ENCODE measurements around the gene GABARAPL2.
"Not testable (repeated sequence)": the region's sequence is repeated elsewhere in the genome, so short reads cannot be mapped to it uniquely, and the experiment has no call there.

The GABARAPL2 gene

DNA sequence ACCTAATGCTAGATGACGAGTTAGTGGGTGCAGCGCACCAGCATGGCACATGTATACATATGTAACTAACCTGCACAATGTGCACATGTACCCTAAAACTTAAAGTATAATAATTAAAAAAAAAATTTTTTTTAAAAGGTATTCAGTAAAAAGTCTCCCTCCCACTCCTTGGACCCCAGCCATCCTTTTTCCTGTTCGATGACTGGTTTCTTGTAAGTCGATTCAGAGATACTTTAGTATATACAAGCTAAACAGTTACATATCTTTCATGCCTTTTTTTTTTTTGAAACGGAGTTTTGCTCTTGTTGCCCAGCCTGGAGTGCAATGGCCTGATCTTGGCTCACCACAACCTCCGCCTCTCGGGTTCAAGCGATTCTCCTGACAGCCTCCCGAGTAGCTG lies 25.7 kb downstream of the GABARAPL2 start:
- DNase-seq (ENCODE audit: low spot score), result not testable (repeated sequence)

DNA sequence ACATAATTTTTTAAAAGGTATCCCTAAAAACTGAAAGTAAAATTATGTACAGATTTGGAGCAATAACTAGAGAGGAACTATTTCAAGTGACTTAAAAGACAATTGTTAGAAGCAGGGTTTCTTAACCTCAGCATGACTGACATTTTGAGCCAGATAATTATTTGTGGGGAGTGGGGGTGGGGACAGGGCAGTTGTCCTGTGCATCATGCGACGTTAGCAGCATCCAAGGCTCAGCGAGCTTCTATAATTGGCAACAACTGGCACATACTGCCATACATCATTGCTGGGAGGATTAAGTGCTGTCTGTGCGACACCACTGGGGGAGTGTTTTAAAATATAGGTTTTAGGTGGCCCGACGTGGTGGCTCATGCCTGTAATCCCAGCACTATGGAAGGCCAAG lies 27.1 kb downstream of the GABARAPL2 start:
- DNase-seq (ENCODE audit: low spot score), result no peak

DNA sequence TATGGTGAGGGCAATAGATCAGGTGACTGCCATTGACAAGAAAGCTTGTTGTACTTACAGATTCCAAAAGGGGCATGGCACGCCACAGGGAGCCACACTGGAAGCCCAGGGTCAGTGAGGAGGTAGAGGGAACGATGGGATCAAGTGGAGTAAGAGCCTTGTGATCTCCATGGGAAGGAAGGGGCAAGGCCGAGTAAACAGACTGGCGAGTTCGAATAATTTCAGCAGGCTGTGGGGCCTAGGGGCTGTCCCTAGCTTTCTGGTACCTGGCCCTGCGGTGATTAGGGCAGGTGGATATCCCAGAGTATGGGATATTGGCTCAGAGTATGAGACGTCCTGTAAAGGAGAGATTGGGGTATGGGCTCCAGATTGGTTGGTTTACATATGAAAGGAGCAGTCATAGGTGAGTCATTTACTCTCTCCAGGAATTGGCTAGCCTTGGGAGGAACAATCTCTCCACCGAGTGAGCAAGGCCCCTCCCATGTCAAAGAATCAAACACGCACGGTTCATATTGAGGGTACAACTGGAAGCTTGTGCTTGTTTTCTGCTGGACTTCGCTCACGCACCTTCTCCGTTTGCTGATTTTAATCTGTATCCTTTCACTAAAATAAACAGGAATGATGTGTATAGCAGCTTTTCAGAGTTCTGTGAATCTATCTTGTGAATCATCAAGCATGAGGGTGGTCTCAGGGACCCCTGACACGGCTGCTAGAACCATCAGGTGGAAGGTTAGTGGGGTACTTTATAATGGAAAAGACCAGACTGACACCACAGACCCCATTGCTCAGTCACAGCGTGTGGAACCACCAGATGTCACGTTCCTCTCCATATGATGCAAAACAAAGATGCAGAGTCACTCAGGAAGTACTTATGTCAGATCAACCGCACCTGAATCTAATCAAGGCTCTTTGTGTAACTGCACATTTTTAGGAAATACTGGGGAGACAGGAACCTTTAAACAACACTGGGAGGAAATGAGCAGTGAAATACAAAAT lies 27.9 kb downstream of the GABARAPL2 start:
- DNase-seq (ENCODE audit: low spot score), result no peak

DNA sequence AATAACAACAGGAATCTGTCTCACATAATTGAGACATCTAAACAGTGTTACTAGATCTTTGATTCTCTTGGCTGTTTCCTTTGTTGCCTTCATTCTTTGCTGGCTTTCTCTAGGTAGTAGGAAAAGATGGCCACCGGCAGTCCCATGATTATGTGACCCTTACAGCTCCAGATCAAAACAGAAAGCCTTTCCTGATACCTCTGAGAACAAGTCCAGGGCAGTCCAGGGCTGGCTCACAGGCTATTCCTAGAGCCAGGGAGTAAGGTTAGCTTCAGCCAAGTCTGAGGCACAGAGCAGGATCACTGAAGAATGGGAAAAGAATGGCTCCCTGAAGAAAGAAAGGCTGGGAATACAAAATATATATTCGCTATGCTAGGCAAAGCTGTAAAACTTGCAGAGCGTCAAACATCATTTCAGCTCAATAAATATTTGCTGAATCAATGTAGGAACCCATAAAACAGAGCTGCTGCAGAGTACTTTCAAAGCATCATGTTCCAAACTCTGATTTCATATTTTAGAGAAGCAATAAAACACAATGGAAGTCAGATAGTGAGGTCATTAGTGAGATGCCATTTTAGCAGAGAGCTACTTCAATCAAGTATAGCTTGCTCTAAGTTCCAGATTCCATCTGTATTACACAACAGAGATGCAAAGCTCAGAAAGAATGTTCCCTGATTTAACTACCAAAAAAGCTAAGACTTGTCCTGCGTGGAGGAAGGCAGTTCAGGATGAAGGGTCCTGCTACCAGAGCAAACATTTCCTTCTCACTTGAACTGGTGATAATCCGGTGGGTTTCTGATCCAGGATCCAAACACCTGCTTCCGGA lies 33.5 kb downstream of the GABARAPL2 start:
- no peak for DNase-seq (ENCODE audit: low spot score)

DNA sequence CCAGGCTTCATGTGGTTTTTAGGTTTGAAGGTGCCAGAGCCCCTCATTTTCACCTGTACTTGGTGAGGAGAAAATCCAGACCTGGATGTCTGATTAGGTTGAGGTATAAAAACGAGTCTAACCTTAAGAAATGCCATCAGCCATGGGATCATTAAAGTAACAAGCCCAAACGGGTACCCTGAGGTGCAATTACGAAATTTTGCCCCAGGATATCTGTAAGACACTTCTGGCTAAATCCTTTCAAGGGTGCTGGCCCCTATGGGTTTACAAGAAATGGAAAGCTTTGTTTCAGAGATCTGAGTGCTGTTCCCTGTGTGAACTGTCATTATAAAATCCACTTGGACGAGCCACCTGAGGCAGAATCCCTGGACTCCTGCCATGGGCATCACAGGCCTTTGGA lies 37.1 kb downstream of the GABARAPL2 start:
- no peak for DNase-seq (ENCODE audit: low spot score)

DNA sequence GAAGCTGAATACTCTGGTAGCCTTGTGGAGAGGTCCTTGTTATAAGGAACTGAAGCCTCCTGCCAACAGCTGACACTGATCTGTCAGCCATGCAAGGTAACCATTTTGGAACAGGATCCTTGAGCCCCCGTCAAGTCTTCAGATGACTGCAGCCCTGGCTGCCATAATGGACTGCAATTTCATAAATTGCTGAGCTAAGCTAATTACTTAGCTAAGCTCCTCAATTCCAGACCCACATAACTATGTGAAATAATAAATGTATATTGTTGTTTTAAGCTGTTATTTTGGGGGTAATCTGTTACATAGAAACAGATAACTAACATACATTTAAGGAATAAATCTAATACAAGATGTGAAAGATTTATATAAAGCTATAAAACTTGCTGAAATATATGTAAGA lies 40.3 kb downstream of the GABARAPL2 start:
- DNase-seq (ENCODE audit: low spot score), result no peak

DNA sequence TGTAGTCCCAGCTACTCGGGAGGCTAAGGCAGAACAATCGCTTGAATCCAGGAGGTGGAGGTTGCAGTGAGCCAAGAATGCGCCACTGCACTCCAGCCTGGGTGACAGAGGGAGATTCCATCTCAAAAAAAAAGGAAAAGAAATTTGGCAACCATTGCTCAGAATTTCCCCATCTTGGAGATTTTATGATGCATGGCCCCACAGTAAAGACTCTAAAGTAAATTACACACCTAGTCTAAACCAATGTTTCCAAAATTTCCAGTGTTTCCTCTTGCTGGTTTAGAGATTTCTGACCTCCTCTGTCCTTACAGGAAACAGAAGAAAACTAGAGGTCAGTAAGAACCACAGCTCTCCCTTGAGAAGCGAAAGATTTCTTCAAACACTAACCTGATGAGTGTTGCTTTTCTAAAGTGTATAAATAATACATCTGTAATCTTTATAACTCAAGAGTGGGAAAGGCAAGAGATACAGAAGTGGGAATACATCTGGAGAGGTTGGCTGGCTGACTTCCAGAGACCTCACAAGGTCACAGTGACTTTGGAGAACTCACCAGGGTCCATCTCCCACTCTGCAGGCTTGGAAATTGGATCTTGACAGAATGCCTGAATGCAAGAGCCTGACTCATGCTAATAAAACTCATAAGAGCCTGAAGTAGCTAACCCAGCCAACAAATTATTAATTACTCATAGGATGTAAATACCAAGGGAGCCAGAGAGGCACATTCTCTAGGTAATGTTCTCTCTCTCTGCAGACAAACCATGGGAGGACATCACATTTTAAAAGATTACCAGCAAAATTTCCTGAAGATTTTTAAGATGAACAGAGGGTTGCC lies 48.1 kb downstream of the GABARAPL2 start:
- no peak for DNase-seq (ENCODE audit: low spot score)

DNA sequence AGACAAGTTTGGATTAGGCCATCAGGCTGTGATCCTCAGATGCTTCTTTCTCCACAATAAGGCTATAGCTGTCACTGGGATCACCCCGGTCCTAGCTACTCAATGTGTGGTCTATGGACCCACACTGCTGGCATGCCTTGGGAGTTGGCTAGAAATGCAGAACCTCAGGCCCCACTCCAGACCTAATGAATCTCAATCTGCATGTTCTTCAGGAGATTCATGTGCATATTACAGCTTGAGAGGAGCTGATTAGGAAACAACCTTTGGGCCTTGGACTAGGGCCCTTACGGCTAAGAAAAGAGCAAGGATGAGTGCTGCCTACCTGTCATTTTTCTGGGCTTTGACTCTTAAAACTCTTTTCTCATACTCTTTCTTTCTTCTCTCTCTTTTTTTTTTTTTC lies 49.4 kb downstream of the GABARAPL2 start:
- DNase-seq (ENCODE audit: low spot score), result no peak

DNA sequence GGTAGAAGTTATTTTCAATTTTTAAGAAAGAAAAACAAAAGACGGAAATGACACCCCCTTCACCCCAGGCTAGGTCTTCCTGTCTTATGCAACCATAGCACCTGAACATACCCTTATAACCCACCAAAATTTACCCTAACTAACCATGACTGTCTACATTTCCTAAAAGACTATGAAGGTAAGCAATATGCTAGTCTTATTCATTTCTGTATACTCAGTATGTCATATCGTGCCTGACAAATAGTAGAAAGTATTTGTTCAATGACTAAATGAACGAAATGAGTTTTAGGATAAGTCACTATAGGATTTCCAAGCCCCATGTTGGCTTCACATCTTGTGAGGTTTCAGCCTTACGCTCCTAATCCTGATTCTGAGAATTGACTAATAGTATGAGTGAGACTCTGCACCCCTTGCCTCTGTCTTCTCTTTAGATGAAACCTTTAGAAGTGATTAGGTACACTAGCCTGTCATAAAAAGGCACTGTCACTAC lies 50.4 kb downstream of the GABARAPL2 start:
- peak; percentile 28 for DNase-seq (ENCODE audit: low spot score)

DNA sequence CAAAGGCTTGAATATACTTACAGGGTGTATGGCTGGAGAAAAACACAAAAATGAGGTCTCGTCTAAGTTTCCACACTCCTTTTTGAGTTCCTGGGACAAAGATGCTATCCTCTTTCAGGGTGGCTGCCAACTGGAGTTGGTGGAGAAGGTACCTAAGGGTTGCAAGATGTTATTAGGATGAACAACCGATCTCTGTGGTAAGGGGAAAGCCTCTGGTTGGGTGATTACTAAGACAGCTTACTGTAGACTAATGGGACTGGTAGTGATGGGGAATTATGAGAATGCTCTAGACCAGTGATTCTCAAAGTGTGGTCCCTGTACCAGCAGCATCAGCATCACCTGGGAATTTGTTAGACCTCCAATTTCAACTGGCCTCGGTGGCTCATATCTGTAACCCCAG lies 50.9 kb downstream of the GABARAPL2 start:
- DNase-seq (ENCODE audit: low spot score), result no peak

DNA sequence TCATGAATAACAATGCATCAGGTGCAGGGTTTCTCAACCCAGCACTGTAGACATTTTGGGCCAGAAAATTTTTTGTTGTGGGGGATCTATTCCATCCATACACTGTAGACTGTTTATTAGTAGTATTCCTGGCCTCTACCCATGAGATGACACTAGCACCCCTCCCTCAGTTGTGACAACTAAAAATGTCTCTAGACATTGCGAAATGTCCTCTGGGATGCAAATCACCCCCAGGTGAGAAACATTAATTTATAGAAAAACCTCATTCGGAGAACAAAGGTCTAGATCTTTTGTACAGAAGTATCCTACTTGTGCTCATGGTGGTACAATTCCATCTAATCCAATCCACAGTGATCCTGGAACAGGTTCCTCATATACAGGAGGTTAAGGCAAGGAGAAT lies 52.6 kb downstream of the GABARAPL2 start:
- no peak for DNase-seq (ENCODE audit: low spot score)

DNA sequence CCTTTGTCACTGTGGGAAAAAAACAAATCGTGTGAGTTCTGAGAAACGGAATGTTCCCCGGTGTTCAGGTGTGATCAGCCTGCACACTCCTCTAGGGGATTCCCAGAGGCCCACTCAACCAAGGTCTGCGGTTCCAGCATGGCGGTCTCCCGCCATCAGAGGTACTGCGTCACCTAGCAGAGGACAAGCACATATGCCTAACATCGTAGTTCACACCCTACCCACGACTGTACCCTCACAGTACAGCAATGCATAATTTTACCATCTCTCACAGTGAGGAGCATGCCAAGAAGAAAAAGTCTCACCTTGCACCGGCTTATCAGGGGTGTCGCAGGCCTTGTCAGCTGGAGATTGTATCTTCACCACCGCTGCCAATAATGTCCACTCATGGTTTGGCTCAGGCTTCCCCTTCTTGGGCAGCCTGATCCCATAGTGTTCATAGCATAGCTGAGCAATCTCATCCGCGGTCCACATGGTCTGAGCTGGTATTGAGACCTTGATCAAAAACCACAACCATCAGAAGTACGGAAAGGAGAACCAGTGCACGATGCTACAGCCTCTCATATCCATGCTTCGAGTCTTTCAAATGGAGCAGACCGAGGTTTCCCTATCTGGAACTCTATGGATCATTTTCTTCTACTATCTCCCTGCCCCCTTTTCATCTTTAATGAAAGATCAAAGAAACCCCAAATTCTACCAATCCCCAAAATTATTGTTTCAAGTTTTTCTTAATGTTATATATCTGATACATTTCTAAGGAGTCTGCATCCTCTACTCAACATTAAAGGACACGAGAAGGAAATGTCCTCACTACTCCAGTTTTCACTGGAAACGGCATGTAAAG lies 54.4 kb downstream of the GABARAPL2 start:
- DNase-seq (ENCODE audit: low spot score), result peak; percentile 74

DNA sequence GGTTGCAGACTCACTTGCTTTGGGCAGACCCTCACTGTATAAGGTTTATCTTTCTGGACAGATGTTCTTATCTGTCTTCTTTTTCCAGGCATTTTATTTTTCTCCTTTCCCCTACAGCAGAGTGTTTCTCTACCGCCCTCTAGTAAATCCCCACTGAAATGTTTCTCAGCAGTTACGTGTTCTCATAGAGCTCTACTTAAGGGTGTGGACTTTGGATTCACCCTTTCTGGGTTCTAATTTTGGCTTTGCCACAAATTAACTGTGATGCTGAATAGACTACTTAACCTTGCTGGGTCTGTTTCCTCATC lies 54.9 kb downstream of the GABARAPL2 start:
- DNase-seq (ENCODE audit: low spot score), result peak; percentile 39

DNA sequence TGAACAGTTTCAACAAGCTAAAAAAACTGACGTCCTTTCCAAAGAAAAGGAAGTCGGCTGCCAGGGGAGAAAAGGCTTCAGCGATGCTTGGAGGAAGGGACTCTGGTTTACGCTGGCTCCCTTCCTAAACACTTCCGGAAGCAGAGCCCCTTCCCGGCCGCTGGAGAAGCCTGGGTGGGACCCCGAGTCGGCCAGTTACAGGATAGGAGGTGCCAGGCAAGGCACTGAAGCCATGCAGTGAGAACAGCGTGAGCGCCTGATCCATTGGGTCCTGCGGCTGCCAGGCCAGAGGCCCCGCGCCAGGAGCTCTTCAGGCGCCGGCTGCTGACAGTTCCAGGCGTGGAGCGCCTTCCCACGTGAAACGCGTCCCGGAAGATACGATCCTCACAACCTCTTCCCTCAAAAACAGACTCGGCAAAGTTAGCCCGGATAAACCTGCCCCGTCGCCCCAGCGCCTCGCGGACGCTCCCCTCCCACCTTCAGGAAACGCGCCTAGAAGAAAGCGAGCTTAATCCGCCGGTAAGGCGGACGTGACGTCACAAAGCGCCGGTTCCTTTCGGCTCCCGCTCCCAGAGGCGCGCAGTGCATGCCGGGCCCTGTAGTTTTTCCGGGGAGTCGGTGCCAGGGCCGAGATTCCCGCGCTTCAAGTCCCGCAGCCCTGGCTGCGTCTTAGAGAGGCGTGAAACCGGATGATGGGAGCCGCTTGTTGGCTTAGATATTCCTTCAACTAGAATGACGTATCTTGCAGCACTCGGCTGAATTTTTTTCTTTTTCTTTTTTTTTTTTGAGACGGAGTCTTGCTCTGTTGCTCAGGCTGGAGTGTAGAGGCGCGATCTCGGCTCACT lies 56.8 kb downstream of the GABARAPL2 start, which contains the start of gene ADAT1:
TSS of gene ADAT1 (minus strand) at position 521 of the 845 bp plus-strand sequence. CDS start 2,482 bp downstream, outside the sequence.
- DNase-seq (ENCODE audit: low spot score), result peak; percentile 95

DNA sequence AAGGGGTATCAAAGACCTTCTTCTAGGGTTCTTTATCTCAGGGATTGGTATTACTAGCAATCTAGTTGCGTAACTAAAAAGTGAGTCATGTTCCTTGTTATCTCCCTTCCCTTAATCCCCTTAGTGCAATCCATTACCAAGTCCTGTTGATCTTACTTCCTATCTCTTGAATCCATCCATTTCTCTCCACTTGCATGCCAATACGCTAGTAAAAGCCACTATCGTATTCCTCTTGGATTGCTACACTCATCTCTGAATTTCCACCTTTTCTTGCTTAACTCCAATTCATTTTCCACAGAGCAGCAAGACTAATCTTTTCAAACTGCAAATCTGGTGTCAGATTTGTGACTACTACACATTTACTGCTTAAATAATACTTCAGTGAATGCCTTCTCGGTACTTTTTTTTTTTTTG lies 58.7 kb downstream of the GABARAPL2 start:
- DNase-seq (ENCODE audit: low spot score), result no peak

DNA sequence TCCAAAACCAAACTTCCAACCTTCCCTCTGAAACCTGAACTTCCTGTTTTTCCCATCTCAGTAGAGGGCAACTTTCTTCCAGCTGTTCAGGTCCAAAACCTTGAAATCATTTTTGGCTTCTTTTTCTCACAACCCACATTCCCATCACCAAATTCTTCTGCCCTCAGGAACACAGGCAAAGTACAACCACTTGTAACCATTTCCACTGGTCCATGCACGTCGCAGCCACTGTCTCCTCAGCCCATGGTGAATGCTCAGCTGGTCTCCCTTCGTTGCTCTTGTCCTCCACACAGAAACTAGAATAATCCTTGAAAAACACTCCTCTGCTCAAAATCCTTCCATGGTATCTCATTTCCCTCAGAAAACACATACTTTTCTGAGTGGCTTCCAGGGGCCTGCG lies 60.6 kb downstream of the GABARAPL2 start:
- DNase-seq (ENCODE audit: low spot score), result no peak

All from CD4-positive, alpha-beta T cell treated with Interleukin-15 for 4 hours (primary cell).